WTC11 (cell line): ENCODE data around the gene ATP7A.

Source experiments
- CTCF ChIP-seq: fragments of 200-600 bp; IDR thresholded peaks from 2 replicates; pipeline ENCODE4 v1.8.0; 2022; ENCODE audit warnings: antibody characterized with exemption
- MXD4 ChIP-seq: fragments of 250-450 bp; sonication (Bioruptor Pico); IDR thresholded peaks from 2 replicates; pipeline ENCODE4 v1.8.0; 2021; ENCODE audit warnings: mild to moderate bottlenecking, moderate library complexity, borderline replicate concordance
- SMAD4 ChIP-seq: sonication (generic); formaldehyde crosslinking; IDR thresholded peaks from 2 replicates; pipeline ENCODE4 v1.8.0; 2022; ENCODE audit warnings: mild to moderate bottlenecking, missing genetic modification reagents
- TF ChIP-seq, protein P1 (sequence below): sonication (generic); formaldehyde crosslinking; IDR thresholded peaks from 2 replicates; pipeline ENCODE4 v1.8.0; 2022; ENCODE audit warnings: mild to moderate bottlenecking, missing genetic modification reagents

- TF ChIP-seq SMAD4 (CRISPR knock-in tag) (no peak), MXD4 (no peak), CTCF (no peak)
- TF ChIP-seq, protein P1, sequence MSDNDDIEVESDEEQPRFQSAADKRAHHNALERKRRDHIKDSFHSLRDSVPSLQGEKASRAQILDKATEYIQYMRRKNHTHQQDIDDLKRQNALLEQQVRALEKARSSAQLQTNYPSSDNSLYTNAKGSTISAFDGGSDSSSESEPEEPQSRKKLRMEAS = no peak
Observed at GRCh38 chrX:77893713-77894112, 16.8 kb upstream of the ATP7A start.
